GM12865 (cell line): ENCODE measurements around the gene HBP1.

Source experiments
- DNase-seq: peaks from one replicate; pipeline ENCODE4 v3.0.0; 2010; ENCODE audit warnings: low read depth
- H3K4me3 ChIP-seq: 2 replicates; pipeline ENCODE4 v1.5.1; 2011; ENCODE audit warnings: mild to moderate bottlenecking, low read depth, low read length, control low read depth
- CTCF ChIP-seq: IDR thresholded peaks from 2 replicates; pipeline ENCODE4 v1.5.1; 2011; ENCODE audit warnings: low read length, control low read depth, low read depth, inconsistent platforms; ENCODE audit not compliant: insufficient read depth; ENCODE audit errors: missing control alignments

Gene HBP1

GRCh38 chr7:107168233-107169119 is at the start of gene HBP1:
TSS of gene HBP1 (plus strand) at chr7:107169003. CDS start at chr7:107179894, 10,891 bp downstream.
- DNase-seq, result peak; percentile 99
- no peak for TF ChIP-seq CTCF
- peak within 1 kb of the TSS; percentile 96 for H3K4me3 ChIP-seq

GRCh38 chr7:107119376-107120105 is 49.3 kb upstream of the HBP1 start:
- H3K4me3 ChIP-seq, result no peak overlapping the region
- DNase-seq, result no peak
- no peak for TF ChIP-seq CTCF

GRCh38 chr7:107122486-107122911 is 46.3 kb upstream of the HBP1 start:
- TF ChIP-seq CTCF, result no peak
- no peak for DNase-seq
- H3K4me3 ChIP-seq, result no peak overlapping the region

DNA sequence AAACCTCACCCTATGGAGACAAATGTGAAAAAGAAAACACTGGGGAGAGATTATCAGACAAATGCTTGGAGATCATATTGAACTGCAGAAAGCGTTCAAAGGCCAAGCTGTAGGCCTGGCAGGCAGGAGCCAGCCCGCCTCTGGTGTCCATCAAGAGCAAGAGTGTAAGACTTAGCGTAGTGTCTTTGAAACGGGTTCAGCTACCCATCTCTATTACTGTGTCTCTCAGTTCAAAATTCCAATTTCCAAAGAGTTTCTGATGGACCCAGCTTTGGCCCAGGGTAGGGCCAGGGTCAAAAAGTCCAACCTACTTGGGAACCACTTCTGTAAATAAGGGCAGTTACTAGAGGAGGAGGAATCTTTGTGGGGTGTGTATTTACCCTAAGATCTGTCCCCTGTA is 45.4 kb upstream of the HBP1 start:
- no peak for TF ChIP-seq CTCF

GRCh38 chr7:107125475-107125874 is 43.3 kb upstream of the HBP1 start:
- H3K4me3 ChIP-seq, result no peak overlapping the region
- DNase-seq, result no peak
- TF ChIP-seq CTCF, result no peak

More for the DNA sequence above, 45.4 kb upstream of the HBP1 start:
- DNase-seq, result no peak
- H3K4me3 ChIP-seq, result no peak overlapping the region

DNA sequence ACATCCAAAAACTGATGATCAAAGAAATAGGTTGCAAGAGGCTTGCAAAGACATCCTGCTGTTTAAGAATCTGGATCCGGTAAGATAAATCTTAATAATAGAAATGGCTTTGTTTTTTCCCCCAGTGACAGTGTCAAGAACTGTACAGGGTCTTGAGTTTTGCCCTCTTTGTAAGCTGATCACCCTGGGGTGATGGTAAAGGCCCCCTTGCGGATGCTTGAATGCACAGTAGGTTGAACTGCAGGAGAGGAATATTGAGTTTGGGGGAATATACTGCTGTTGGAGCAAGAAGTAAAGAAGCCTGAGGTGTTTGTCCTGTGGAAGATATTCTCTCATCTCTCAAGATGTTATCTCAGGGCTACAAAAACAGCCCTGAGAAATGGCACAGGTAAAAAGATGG is 40.6 kb upstream of the HBP1 start:
- no peak overlapping the region for H3K4me3 ChIP-seq
- TF ChIP-seq CTCF, result no peak
- no peak for DNase-seq
